HG03460 (cell line): ENCODE results near the gene SLC35F4.
"Not testable (repeated sequence)": the region's sequence is repeated elsewhere in the genome, so short reads cannot be mapped to it uniquely, and the experiment has no call there.

ENCODE experiments used
- ATAC-seq: cut with Tn5 transposase; IDR thresholded peaks from one replicate; pipeline ENCODE4 v1.9.1; 2021; ENCODE audit not compliant: unreplicated experiment

The SLC35F4 gene

DNA sequence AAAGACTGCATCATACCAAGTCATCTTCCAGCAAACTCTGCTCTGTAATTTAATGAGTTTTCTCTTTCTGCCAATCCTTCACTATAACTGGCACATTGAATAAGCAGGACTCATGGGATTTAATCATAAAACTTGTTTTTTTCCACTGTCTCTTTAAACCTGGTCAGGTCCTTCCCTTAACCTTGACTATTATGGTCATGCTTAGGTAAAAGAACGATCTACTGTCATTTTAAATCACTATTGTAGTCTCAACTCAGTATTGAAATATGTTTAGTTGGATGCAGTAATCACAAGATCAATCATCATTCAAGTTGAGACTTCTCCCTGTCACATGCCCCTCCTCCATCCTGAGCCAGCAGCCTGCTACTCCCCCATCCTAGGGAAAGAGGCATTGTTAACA, 56.1 kb downstream of the SLC35F4 start:
- ATAC-seq, result no peak

DNA sequence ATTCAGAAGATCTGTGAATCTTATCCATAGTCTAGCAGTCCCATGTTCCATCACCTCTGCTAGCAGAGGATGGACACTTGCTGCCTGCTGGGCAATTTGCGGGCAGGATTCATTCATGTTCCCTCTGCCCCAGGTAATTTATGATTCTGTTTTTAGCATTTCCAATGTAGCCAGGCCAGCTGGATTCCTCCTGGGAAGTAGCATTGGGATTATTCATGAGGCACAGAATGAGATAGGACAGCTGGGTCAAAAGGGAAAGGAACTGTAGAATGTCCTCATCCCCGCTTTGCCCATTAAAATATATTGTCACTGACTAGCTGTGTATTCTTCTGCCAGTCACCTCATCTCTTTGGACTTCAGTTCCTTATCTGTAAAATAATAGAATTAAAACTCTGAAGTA, 68.7 kb downstream of the SLC35F4 start:
- ATAC-seq, result no peak

GRCh38 chr14:57796556-57796955, 69.3 kb downstream of the SLC35F4 start:
- ATAC-seq, result no peak

DNA sequence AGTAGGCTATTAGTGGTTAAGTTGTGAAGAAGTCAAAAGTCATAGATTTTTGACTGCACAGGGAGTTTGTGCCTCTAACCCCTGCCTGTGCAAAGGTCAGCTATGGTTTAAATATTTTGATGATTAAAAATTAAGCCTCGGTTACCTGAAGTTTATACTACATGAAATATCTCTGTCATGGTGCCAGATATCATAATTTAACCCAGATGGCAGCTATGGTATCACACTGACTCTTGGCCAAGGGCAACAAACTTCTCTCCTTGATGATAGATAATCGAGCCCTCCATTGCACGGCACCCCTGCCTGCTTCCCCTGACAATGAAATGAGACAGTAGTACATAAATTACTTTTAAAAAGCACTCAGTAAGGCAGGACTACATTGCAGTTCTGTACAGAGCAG, 80.8 kb downstream of the SLC35F4 start:
- ATAC-seq, result no peak

DNA sequence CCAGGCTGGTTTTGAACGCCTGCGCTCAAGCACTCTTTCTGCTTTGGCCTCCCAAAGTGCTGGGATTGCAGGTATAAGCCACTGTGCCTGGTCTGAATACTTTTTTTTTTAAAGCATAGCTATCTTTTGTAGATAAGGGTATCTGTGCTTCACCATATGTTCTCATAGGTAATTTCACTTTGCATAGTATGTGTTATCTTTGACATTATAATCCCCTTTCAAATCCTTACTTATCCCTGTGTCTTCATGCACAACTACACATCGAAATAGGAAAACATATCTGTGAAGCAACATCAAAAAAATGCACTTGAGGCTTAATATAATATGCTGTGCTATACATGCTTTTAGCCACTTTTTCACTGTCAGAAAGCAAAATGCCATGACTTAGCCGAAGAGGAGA, 94.1 kb downstream of the SLC35F4 start:
- ATAC-seq, result no peak

- no peak for ATAC-seq
These were observed 95.9 kb downstream of the SLC35F4 start for GRCh38 chr14:57769863-57770523.

DNA sequence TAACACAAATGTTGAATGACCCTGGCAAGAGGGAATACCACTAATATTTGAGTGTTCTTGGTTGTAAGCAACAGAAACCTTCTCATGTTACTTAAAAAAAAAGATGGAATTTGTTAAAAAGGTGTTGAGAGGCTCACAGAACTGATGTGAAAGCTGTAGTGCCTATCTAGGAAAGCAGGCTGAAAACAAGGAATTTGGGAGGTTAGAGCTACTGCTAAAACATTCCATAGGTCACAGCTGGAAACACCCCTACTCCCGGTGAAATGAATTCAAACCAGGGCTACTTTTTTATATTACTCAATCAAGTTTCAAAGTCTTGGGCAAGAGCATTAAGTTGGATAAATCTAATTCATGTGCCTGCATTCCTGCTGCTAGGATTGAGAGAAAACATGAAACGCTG, 104.1 kb downstream of the SLC35F4 start:
- no peak for ATAC-seq

GRCh38 chr14:57760896-57761295, 105.0 kb downstream of the SLC35F4 start:
- ATAC-seq, result no peak

GRCh38 chr14:57755018-57755521, 110.8 kb downstream of the SLC35F4 start:
- ATAC-seq, result no peak

- ATAC-seq, result no peak
These were observed 111.4 kb downstream of the SLC35F4 start for GRCh38 chr14:57754527-57754926.

GRCh38 chr14:57753821-57754220, 112.1 kb downstream of the SLC35F4 start:
- no peak for ATAC-seq

GRCh38 chr14:57752142-57752695, 113.7 kb downstream of the SLC35F4 start:
- ATAC-seq, result not testable (repeated sequence)

DNA sequence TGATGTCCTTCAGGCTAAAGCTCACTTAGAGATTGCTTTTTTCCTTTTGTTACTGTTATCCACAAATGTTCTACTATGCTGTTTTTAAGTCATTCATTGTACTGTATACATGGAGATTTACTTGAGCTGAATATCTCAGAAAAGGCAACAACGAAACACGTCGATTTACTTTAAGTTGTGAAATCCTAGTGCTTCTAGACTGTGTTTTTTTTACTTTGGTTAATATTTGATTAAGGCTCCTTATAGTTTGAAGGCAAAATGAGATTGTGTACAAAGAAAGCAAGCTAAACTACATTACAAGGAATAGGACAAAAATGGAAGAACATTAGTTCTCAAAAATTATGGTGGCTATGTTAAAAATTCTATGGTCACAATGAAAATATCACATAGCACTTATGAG, 114.5 kb downstream of the SLC35F4 start:
- ATAC-seq, result no peak

DNA sequence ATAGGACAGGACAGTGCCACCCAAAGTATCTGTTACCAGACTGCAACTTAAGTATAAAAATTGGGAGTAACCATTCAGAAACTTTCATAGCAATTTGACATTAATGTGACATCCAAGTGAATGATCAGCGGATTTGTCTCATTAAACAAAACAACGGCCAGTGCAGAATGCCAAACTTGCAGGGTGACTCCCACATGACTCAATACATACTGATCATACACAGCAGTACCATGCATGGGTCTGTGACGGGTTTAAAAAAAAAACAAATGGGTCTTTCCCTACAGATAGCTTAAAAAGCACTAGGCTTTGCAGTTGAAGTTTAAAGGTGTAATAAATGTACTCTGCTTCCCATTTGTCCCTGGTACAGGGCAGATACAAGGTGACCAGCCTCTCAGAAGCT, 116.6 kb downstream of the SLC35F4 start:
- ATAC-seq, result no peak

DNA sequence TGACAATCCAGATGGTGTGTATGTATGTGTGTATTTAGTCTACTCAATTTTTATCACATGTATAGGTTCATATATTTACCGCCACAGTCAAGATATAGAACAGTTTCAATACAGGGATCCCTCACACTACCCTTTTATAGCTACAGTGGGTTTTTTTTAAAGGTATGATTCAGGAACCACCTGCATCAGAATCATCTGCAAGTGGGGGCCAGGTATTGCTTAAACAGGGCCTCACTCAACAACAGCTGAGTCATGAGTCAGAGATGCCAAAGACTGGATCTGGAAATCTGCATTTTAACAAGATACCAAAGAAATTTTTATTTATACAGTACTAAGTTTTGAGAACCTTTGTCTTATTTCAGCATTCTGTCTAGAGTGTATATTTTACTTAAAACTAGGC, 117.6 kb downstream of the SLC35F4 start:
- no peak for ATAC-seq

DNA sequence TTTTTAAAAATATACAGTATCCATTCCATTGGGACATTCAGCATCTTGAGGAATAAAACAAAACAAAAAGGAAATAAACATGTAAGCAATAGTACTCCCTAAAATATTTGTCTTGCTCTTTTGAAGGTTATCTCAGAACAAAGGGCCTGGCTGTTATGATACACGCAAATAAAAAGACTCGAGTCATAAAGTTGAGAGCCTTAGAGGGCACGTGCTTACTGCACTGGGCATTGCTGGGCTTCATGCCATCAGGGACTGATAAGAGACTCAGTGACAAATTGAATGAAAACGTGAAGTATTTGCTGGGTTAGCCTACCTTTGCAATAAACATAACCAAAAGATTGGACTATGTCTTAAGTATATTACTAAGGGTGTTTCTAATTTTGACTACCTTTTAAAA, 118.9 kb downstream of the SLC35F4 start:
- no peak for ATAC-seq

DNA sequence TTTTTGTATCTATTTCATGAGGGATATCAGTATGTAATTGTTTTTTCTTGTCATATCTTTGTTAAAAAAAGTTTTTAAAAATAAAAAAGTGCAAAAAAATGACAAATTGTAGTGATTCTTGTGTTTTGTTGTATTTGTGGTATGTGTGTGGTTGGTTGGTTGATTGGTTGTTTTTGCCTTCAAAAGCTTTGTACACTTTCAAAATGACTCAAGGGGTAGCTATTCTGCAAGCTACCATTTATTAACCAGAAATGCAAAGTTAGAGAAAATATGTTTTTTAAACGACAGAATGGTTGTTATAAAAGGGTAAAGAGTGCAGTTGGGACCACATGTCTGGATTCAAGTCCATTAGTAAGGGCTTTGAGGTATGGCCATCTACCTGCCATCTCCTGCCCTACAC, 119.3 kb downstream of the SLC35F4 start:
- ATAC-seq, result no peak

DNA sequence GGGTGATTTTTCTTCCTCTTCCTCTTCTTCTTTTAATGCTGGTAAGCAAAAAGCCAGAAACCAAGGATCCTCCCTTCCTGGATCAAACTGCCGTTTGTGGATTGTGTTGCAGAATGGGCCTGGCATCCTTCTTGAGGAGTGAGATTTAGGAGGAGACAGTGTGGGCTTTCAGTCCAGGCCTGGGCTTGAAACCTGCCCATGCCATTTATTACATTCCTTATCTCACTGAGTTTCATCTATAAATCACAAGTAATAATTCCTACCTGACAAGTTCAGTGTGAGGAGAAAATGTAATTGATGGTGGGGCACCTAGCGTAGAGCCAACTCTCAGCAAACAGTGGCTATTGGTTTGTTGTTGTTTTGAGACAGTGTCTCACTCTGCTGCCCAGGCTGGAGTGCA, 126.4 kb downstream of the SLC35F4 start:
- no peak for ATAC-seq

DNA sequence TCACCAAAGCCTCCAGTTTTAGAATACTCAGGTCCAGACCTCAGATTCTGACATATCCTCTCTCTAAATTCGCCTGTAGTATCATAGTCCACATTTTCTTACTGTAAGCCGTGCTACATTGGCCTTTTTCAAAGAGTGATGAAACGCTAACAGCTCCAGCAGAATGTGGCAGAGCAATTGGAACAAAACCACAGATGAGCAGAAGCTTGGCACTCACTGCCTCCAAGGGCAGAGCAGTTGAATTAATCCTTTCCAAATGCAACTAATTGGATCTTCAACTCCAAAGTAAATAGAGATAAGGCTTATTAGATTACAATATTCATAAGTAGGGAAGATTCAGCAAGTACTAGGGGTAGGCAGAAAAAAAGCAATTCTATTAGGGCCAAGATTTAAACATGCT, 128.3 kb downstream of the SLC35F4 start:
- no peak for ATAC-seq

- ATAC-seq, result no peak
These were observed 129.5 kb downstream of the SLC35F4 start for GRCh38 chr14:57736391-57736790.

- no peak for ATAC-seq
These were observed 130.6 kb downstream of the SLC35F4 start for GRCh38 chr14:57735276-57735675.

- ATAC-seq, result no peak
These were observed 133.2 kb downstream of the SLC35F4 start for GRCh38 chr14:57732463-57733285.
